RWPE2 (cell line): ENCODE measurements around the gene KRT3.

Experiments used
- ATAC-seq: fragments of 200-7000 bp; cut with Tn5 transposase; 3 replicates; pipeline ENCODE4 v1.9.1; 2021; ENCODE audit warnings: low read depth
- DNase-seq: peaks from one replicate; pipeline ENCODE4 v3.0.0-alpha.2; 2020; ENCODE audit warnings: low spot score
- H3K27ac ChIP-seq: fragments of 450-650 bp; 2 replicates; pipeline ENCODE4 v1.5.1; 2017; ENCODE audit warnings: mild to moderate bottlenecking; ENCODE audit not compliant: poor library complexity, severe bottlenecking
- H3K27me3 ChIP-seq: fragments of 250-450 bp; sonication (Bioruptor Pico); 2 replicates; pipeline ENCODE4 v1.5.1; 2021; ENCODE audit warnings: mild to moderate bottlenecking, moderate library complexity; ENCODE audit not compliant: insufficient read depth, poor library complexity, severe bottlenecking
- H3K36me3 ChIP-seq: fragments of 250-450 bp; sonication (Bioruptor Pico); 2 replicates; pipeline ENCODE4 v1.5.1; 2020; ENCODE audit warnings: low read depth, mild to moderate bottlenecking, moderate library complexity
- H3K4me1 ChIP-seq: fragments of 250-450 bp; sonication (Bioruptor Pico); 2 replicates; pipeline ENCODE4 v1.5.1; 2021; ENCODE audit warnings: mild to moderate bottlenecking, moderate library complexity; ENCODE audit not compliant: insufficient read depth, poor library complexity, severe bottlenecking
- H3K4me3 ChIP-seq: fragments of 250-450 bp; sonication (Bioruptor Pico); 2 replicates; pipeline ENCODE4 v1.5.1; 2021; ENCODE audit warnings: mild to moderate bottlenecking, moderate library complexity; ENCODE audit not compliant: severe bottlenecking
- H3K9me3 ChIP-seq: fragments of 250-450 bp; sonication (Bioruptor Pico); 2 replicates; pipeline ENCODE4 v1.5.1; 2021; ENCODE audit warnings: mild to moderate bottlenecking, moderate library complexity; ENCODE audit not compliant: severe bottlenecking
- CTCF ChIP-seq: fragments of 450-650 bp; IDR thresholded peaks from one replicate; pipeline ENCODE4 v1.5.1; 2017; ENCODE audit warnings: mild to moderate bottlenecking, moderate library complexity; ENCODE audit not compliant: poor library complexity, severe bottlenecking

Gene KRT3

GRCh38 chr12:52837781-52838608, 42.1 kb upstream of the KRT3 start:
- Histone ChIP-seq H3K4me3 (no peak overlapping the region), H3K4me1 (peaks cover 8% of the 10 kb centered on the region), H3K27me3 (no peaks in the 10 kb centered on the region), H3K9me3 (no peaks in the 10 kb centered on the region), H3K36me3 (no peaks in the 10 kb centered on the region), H3K27ac (no peak overlapping the region)
- no peak for TF ChIP-seq CTCF
- no peak for ATAC-seq
- DNase-seq = no peak

- Histone ChIP-seq H3K27ac (no peak overlapping the region), H3K9me3 (no peaks in the 10 kb centered on the region), H3K4me3 (no peak overlapping the region), H3K4me1 (peaks cover 8% of the 10 kb centered on the region), H3K27me3 (no peaks in the 10 kb centered on the region), H3K36me3 (no peaks in the 10 kb centered on the region)
- DNase-seq = no peak
- TF ChIP-seq CTCF = no peak
- ATAC-seq = peak; percentile 85
These were observed 41.5 kb upstream of the KRT3 start for GRCh38 chr12:52837413-52837741.

GRCh38 chr12:52836491-52837412, 40.8 kb upstream of the KRT3 start:
- no peaks in the 10 kb centered on the region for H3K9me3 ChIP-seq
- H3K27me3 ChIP-seq = no peaks in the 10 kb centered on the region
- DNase-seq (no peak), ATAC-seq (no peak)
- peaks cover 8% of the 10 kb centered on the region for H3K4me1 ChIP-seq
- TF ChIP-seq CTCF = no peak
- no peak overlapping the region for H3K27ac ChIP-seq
- H3K36me3 ChIP-seq = no peaks in the 10 kb centered on the region
- H3K4me3 ChIP-seq = no peak overlapping the region

- Histone ChIP-seq H3K36me3 (no peaks in the 10 kb centered on the region), H3K27ac (no peak overlapping the region), H3K9me3 (no peaks in the 10 kb centered on the region), H3K4me1 (peaks cover 8% of the 10 kb centered on the region), H3K4me3 (no peak overlapping the region), H3K27me3 (no peaks in the 10 kb centered on the region)
- no peak for DNase-seq
- TF ChIP-seq CTCF = no peak
- 0 out of 3 replicates have a peak, but pooled peaks have one; percentile 31 for ATAC-seq
These were observed 40.1 kb upstream of the KRT3 start for GRCh38 chr12:52836042-52836466.
